OCI-M2 (cell line): ENCODE data around the gene ATG2A.

Experiments used
- DNase-seq: peaks from one replicate; lab custom pipeline; 2025; ENCODE audit not compliant: unreplicated experiment; lab: John Stamatoyannopoulos, UW

The ATG2A gene

DNA sequence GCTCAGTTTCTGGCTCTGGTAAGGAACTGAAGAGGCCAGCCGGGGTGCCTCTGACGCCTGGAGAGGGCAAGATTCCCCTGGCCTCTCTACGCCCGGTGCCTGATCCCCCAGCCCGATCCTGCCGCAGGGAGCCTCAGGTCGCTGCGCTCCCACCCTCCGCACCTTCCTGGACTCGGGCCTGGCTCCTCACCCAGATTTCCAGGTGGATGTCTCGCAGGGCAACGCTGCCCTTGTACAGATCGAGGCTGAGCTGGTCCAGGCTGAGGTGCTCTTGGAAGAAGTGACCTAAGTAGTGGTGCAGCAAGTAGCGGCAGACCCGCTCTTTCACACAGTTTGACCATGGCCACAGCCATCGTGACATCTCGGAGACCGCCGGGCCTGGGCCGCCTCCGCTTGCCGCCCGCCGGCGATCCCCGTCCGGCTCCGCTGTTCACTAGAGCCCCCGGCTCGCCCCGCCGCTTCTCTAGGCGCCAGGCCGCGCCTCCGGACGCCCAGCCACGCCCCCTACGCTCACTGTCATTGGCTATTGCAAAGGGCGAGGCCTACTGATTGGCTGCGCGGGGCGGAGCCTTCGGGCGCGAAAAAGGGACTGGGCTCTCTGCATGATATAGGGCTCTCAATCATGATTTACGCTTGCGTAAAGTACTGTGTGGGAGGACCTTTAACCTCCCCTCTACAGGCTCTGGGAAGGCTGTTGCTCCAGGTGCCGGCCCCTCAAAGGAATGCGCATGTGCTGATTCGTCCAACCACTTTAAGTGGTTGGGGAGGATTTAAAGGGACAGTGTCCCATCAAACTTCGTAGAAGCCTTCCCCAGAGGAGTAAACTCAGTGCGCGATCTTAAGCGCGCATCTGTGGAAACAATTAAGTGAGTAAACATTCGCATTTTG lies at the start of gene ATG2A:
Gene ATG2A (minus strand): TSS at position 435 of the 888 bp plus-strand sequence. CDS start 74 bp downstream, at position 361.
- peak; percentile 91 for DNase-seq

DNA sequence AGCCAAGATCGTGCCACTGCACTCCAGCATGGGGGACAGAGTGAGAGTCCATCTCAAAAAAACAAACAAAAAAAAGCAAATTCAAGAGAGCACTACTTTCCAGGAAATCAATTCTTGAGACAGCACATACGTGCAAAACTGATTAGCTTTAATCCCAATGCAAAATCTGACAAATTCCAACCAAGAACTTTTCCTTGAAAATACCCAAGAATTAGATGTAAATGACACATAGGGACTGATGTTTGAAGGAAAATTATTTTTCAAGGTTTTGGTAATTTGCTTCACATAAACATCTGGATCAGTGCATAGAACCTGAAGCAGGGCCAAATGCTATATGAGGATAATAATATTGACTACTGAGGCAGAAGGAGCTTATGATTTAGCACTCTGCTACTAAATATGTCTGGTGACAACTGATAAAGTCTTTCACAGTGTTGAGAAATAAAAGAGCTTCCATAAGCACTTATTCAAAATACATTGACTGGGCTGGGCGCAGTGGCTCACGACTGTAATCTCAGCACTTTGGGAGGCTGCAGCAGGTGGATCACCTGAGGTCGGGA lies 46.1 kb upstream of the ATG2A start:
- DNase-seq = no peak

DNA sequence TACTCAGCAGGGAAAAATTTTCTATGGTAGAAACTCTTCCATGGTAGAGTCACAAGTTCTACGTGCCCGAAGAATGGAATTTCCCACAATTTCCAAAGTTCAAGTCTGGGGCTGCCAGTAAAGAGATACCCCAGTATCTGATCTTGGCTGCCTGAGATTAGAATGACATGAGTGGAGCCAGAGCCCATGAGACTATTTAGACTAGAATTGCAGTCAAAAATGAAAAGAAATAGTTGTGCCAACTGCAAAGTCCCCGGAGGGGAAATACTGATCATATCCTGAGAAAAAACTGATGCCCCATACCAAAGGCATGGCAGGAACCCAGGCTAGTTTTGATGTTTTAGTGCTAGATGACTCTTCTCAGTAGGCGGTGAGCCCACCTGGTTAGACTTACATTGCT lies 43.7 kb upstream of the ATG2A start:
- DNase-seq = no peak

DNA sequence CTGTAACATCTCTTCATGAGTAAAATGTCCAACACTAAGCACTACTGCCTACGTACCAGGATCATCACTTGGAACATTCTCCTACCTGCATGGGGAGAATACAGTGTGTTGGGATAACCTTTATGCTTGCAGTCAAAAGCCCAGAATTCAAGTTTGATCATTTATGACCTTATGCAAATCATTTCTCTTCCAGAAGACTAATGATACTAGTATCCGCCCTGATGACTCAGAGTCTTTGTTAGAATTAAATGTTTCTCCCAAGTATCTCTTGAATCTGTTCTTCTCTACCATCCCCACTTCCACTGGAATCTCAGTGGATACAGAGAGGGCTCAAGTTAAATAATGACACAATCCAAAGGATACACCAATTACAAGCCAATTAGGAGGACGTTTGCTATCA lies 42.5 kb upstream of the ATG2A start:
- DNase-seq = no peak

DNA sequence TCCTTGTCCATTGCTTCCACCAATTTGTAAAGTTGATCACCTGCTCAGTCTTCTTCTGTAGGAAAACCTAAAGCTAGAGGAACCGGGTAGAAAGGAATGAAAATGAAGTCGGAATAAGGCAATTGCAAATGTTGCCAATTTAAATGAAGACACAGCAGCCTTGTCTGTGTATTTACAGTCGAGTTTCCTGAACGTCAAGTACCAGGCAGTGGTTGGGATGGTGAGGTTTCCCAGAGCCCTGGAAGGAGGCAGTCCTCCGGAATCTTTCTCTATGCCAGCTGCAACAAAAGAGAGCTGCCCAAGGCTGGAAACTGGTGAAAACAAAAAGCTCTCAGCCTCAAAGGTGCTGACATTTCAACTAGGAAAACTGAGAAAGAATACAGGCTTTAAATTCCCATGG lies 37.2 kb upstream of the ATG2A start:
- no peak for DNase-seq

DNA sequence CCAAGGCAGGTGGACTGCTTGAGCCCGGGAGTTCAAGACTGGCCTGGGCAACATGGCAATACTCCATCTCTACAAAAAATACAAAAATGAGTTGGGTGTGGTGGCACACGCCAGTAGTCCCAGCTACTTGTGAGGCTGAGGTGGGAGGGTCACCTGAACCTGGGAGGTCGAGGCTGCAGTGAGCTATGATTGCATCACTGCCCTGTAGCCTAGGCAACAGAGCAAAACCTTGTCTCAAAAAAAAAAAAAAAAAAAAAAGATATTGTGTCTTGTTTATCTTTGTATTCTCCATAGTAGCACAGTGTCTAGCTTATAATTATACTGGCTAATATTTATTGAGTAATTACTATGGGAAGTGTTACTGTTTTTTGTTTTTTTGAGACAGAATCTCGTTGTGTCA lies 34.5 kb upstream of the ATG2A start:
- no peak for DNase-seq

DNA sequence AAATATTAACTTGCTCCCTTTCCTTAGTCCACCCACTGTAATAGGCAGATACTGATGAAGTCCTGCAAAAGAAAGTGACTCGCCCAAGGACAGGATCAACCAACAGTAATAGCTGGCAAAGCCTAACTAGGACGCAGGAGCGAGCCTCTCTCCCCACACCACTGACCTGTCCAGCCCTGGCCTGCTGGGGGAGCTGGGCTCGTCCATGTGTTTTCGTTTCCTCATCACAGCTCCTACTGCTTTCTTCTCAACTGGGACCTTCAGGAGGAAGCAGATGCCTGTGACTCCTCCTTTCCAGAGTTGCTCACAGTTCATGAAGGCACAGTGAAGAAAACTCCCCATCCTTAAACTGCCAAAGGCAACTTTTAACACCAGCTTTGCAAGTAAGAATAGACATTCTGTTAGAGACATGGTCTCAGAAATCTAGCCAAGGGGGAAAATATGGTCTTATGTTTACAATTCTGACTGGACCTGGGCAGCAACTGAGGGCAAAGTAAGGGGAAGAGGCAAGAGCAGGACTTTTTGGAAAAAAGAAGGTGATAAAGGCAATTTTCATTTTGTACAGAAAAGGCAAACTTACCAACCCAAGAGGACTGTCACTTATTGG lies 30.3 kb upstream of the ATG2A start:
- DNase-seq = no peak

DNA sequence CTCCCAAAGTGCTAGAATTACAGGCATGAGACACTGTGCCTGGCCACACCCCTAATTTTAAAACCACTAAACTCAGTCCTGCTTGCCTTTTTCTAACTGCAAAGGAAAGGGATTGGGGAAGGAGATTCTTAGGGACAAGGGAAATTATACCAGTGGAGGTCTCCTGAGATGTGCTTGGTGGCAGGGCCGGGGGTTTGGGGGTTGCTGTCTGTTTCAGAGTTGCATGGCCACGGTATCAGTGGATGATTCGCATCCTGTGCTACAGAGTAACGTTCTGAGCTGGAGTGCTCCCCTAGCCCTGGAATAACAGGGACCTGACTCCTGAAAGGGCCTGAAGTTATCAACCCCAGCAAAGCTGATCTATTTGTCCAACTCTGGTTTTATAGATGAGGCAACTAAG lies 19.5 kb upstream of the ATG2A start:
- DNase-seq = no peak

DNA sequence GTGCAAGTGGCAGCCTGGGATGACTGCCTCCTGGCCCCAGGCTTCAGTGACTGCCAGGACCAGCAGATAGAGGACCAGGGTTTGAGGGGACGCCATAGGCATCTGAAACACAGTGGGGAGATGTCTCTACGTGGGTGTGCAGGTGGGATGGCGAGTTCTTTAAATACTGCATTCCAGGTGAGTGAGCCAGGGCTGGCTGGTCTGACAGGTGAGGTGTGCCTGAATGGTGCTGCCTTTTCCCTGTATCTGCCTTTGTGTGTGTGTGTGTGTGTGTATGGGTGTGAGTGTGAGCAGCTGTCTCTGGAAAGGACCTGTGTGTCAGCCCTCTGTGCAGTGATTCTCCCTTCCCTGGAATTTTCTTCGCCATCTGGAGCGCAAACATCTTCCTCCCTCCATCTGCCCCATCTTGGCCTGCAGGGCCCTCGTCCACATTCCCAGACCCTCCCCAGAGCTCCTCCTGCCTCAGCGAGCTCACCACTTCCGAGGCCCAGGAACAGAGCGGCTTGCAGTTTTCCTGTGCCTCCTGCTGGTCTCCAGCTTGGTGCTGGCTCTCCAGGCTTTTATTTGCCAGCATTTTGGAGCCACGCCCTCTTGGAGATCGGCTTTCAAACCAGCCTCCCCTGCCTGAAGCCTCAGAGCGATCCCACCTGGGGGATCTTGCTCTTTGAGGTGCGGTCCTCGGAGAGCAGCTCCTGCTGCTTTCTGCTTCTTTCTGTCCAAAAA lies 18.5 kb upstream of the ATG2A start, which contains the start of gene GPHA2:
Gene GPHA2 (minus strand): TSS at position 535 of the 723 bp plus-strand sequence. CDS start 433 bp downstream, at position 102.
- DNase-seq = no peak

DNA sequence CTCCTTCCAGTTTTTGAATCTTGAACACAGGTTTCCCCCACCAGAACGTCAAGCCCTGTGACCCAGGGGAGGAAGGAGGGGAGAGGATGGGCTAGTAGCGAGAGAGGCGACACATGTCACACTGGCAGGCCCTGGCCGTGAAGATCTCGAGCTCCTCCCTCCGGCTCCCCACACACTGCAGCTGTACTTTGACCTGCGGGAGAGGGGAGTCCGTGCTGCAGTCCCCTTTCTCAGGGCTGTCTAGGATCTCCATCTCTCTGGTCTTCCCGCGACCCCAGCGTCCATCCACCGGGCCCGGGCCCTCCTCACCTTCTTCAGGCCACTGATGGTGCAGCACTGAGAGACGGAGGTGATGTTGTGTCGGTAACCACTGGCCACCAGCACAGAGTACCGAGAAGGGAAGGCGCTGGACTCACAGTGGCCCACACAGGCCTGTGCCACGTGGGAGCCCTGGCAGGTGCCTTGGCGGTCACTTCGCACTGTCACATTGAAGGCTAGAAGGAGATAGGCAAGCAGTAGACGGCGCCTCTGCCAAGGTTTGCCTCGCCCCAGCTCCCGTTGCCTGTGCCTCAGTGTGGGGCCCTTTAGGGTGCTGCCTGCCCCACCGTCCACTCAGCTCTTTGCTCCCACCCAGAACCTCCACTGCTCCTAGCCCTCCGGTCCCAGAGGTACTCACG lies 17.8 kb upstream of the ATG2A start:
- DNase-seq = no peak

DNA sequence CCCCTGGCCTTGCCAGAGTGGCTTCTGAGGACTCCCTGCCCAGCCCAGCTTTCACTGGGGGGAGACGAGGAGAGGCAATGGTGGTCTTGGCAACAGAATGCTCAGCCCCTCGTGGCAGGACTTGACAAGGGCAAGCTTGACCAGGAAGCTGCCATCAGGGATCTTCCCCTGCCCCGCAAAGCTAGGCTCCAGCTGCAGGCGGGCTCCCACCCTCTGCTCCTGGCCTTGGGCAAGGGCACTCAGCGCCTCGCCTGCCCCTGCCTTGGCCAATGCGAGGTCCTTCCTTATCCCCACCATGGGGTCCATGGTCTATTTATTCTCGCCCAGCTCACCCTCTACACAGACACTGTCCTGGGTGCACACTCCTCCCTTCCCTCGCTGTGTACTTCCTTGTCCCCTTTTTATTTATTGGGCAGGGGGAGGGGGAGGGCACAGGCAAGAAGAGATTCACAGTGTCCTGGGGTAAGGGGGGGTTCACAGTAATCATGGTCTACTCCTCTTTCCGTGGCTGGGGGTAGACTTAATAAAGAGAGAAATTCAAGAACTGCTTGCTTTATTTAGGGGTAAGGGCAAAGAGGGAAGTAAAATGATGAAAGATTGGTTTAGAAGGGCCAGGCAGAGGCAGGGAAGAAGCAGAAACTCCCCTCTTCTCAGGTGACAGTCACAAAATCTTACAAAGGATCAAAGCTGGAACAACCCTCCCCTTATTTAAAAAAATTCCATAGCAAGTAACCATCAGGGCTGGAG lies 17.1 kb upstream of the ATG2A start:
- no peak for DNase-seq

DNA sequence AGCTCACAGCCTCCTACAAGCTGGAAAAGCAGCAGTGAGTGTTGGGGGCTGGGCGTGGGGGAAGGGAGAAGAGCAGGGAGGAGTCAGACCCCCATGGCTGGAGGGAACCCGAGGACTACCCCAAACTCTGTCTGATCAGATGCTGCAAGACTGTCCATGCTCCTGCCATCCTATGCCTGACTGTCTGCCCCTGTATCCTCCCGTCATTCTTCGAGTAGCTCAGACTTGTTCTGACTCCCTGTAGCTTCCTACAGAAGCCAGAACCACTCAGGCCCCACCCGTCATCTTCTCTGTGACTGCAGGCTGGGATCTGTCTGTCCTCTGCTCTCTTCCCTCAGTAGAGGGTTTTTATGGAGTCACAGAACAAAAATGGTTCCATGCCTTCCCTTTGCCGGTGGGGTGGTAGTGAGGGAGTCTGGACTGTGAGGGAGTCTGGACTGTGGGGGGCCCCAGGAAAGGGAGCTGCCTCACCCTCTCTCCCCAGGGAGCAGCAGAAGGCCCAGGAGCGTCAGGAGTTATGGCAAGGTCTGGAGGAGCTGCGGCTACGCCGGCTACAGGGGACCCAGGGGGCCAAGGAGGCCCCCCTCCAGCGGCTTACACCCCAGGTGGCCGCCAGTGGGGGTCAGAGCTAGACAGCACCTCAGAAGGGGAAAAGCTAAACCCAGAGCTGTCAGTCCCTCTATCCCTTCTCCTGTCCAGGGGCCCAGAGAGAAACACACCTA lies 16.4 kb upstream of the ATG2A start:
- DNase-seq = no peak

DNA sequence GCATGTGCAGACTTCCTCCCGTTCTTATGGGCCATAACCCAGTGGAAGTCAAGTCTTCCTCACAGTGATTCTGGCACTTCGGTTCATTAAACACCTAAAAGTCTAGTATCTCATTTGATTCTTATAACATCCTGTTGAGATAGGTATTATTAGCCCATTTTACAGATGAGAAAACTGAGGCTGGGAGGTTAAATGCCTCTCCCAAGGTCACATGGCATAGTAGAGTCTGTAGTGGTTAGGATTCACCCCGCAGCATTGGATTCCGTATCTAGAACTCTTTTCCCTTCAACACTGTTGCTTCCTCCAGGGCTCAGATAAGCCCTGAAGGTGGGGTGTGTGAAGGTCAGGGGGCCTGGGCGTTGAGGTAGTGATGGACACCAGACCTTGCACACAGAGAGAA lies 15.3 kb upstream of the ATG2A start:
- DNase-seq = no peak

DNA sequence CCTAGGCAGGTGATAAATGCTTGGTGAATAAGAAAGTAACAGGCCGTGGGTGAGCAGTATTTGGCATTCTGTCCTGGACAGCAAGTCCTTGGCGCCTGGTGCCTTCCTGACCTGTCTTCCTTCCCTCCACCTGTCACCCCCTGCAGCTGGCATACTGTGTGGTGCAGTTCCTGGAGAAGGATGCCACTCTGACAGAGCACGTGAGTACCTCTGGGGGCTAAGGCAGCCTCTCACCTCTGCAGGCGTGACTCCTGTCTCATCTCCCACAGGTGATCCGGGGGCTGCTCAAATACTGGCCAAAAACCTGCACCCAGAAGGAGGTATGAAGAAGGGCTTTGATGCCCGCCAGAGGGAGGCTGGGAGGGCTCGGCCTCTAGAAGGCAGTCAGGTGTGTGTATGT lies 14.3 kb upstream of the ATG2A start:
- no peak for DNase-seq

DNA sequence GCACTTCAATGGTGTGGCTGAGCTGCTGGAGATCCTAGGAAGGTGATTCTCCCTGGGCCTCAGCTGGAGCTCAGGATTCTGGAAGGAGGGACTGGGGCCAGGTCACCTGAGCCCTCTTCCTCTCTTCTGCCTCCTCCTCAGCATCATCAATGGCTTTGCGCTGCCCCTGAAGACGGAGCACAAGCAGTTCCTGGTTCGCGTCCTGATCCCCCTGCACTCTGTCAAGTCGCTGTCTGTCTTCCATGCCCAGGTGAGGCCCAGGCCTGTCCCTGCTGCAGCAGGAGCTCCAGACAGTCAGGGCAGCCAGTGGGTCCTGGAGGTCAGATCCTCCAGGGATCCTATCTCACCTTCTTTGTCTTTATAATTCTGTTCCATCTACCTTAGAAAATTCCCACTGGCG lies 13.3 kb upstream of the ATG2A start:
- DNase-seq = no peak

DNA sequence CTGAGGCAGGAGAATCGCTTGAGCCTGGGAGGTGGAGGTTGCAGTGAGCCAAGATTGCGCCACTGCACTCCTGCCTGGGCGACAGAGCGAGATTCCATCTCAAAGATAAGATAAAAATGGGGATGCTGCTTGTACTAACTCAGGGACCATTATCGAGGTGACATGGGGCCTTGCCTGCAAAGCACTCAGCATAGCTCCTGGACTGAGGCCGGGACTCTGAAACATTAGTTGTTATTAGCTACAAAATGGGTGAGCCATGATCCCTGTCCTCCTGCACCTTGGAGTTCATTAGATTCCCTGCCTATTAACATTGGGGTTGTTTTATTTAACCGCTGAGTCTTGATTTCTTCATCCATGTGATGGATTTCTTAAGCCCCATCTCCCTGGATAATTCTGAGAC lies 12.6 kb upstream of the ATG2A start:
- no peak for DNase-seq

DNA sequence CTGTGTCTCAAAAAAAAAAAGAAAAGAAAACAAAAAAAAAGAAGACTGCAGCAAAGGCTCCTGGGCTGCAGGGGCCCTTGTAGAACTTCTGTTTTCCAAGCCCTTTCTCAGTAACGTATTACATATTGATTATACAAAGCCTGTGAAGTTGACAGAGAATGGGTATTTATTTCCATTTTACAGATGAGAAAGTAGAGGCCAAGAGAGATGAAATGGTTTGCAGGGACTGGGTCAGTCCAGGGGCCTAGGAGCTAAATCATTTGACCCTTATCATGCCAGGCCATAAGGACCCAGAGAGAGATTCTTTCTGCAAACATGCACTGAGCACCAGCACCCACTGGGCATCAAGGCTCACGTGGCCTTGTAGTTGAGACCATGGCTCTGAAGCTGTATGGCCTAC lies 11.9 kb upstream of the ATG2A start:
- DNase-seq = no peak

DNA sequence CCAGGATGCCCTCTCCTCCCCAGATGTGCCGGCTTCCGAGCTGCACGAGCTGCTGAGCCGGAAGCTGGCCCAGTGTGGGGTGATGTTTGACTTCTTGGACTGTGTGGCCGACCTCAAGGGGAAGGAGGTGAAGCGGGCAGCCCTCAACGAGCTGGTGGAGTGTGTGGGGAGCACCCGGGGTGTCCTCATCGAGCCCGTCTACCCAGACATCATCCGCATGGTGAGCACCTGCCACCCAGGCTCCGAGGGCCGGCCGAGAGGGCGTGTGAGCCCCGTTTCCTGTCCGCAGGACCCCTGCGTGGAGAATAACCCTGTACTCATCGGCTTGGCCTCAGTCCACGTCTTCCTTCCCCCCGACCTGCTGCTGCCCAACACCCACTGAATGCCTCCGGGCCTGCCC lies 9.7 kb upstream of the ATG2A start:
- no peak for DNase-seq

DNA sequence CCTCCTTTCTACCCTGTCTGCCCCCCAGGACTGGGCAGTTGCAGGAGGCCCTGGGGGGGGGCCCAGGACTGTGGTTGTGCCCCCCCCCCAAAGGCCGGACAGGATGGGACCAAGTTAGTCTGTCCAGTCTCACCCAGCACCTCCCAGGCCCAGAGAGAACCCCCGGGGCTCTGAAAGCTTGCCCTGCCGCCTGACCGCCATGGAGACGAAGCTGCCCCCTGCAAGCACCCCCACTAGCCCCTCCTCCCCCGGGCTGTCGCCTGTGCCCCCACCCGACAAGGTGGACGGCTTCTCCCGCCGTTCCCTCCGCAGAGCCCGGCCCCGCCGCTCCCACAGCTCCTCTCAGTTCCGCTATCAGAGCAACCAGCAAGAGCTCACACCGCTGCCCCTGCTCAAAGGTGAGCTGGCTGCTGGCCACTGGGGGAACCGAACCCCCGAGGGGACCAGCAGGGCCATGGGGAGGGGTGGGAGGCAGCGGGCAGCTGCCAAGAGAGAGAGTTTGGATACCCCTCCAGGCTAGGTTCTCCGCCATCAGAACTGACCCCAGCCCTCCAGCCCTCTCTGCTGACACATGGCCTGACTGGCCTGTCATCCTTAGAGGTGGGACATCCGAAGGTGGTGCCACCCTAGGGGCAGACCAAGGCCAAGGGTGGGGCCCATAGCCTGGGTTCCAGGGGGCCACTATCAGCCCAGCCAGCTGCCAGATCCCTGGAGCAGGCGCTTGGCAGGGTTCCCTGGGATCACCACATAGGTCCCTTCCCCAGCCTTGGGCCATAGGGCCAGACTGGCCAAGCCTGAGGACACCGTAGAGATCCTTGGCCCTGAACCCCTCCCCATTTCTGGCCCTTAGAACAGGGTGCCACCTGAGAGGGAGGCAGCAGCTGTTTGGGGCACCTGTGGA lies 8.8 kb upstream of the ATG2A start:
- no peak for DNase-seq
